HS-5 (cell line): Measurements from ENCODE around the gene NPEPL1.

Source experiments
- DNase-seq: peaks from one replicate; pipeline ENCODE4 v3.0.0-alpha.2; 2012; ENCODE audit warnings: low read depth

NPEPL1 gene

DNA sequence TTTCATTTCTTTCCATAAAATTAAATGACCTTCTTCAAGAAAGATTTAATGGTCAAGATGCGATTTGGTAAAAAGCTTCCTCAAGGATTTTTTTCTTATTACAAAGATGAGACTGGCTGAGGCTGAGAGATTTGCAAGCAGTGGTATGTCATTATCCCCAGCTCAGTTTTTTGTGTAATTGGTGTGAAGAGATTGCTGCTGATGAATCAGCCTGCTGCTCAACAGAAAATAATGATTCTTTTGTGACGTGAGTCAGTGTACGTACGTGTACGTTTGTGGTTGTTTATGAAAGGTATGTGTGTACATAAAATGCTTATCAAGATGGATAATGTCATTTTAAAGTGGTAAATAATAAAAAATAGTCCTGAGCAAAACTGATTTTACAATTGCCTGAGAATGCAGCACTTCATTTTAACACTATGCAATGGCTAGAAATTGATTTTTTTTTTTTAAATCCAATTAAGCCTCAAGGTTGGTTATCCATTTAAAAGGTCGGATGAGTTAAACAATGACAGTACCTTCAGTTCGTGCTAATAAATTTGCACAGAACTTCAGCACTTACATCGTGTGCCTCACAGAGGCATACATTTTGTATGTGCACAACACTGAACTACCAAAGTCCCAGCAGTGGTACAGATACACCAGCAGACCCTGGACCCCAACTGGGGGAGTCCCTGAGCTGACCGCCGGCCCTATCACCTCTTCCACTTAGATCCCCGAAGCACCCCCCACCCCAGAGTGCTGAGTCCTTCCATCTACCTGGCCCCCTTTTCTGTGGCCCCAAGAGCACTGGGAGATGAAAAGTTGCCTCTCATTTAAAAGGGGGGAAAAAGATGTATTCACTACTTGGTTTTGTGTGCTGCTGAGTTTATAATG, 9.7 kb upstream of the NPEPL1 start:
- DNase-seq: no peak

- DNase-seq: no peak
These were observed 8.3 kb upstream of the NPEPL1 start for GRCh38 chr20:58684291-58684690.

DNA sequence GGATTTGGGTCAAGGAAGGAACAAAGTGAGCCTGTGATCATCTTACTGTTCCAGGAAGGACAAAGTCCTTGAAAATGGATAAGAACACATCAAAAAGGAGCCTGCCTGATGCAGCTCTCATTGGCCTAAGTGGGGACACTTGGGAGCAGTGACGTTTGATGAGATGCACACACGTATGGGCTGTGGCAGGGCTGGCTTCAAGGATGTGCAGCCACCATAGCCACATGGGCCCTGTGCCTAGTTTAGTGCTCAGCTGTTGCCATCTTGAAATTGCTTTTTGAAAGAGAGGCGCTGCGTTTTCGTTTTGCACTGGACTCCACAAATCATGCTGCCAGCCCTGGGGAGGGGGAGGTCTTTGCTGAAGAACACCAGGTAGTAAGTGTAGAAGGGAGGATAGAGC, 6.6 kb upstream of the NPEPL1 start:
- DNase-seq: no peak

GRCh38 chr20:58688414-58688813, 4.2 kb upstream of the NPEPL1 start:
- no peak for DNase-seq

DNA sequence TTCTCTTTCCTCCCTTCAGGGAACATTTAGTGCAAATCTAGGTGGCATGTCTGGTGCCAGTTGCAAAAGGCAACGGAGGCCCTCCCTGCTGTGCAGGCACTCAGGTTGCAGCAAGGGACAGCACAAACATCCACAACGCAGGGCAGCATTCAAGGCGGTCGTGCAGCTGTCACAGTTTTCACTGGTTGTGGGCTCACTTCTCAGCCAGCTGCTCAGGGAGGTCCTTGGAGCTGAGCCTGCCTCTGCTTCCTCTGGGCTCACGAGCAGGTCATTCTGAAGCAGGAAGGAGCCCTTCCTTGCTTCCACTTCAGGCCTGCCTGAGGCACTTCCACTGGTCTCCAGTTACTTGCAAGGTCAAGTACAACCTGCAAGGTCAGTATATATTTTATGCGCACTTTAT, 3.8 kb upstream of the NPEPL1 start:
- DNase-seq: no peak

DNA sequence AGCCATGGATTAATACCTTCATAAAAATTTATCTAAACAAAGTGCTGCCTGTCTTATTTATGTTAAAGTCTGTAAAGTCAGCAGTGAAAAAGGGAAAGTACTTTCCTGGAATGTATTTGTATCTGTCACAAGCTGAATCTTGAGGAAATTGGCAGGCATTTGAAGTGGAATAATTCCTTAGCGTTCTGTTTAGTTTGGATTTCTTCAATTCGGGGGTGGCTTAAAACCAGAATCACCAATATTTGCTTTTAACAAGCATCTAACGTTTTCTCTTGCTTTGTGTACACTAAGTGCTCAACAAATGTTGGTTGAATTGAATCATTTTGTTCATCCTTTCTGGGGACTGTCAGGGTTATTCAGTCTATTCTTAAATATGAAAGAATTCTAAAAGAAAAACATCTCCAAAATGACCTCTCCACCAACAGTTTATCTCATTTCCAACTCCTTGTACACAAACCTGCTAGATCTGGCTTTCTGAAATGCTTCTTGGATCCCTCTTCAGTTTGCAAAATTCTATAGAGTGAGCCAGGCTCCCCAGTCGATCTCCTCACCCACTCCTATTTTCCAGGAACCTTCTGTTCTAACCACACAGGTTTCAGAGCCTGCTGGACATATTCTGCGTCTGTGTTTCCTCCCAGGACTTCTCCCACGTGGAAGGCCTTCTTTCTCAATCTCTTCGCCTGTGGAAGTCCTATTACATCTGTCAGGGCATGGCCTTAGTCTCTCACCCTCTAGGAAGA, 2.0 kb upstream of the NPEPL1 start:
- no peak for DNase-seq

DNA sequence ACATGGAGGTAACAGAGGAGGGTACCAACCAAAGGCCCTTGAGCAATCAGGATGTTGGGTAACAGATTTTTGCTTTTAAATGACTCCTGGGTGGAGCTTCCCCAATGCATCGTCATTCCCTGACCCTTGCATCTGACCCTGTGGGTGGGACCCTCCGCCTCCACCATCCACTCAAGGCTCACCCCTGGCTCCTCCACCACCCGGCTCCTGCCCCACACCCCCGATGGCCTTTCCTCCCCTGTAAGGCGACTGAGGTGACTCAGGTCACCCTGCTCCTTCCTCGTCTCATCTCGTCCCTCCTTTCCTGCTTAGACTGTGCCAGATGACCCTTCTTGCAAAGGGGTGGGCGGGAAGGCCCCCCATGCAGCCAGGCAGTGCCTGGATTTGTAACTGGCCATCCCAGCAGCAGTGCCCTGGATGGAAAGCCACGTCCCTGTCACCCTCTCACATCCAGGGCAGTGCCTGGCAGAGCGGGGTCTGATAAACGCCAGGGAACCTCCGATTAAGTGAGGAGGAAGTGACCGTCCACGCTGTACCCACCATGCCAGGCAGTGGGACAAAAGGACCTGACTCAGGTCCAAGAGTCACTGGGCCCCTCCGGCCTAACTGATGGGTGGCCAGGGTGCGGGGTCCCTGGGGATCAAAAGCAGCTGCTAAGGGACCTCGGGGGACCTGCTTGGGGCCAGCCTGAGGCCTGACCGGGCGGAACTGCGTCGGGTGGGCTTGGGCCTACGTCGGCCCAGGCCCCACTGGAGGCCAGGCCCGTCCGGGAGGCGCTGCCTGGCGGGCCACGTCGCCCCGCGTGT, 624 bp upstream of the NPEPL1 start:
- DNase-seq: no peak

GRCh38 chr20:58693226-58694006, 816 bp downstream of the NPEPL1 start:
- no peak for DNase-seq

DNA sequence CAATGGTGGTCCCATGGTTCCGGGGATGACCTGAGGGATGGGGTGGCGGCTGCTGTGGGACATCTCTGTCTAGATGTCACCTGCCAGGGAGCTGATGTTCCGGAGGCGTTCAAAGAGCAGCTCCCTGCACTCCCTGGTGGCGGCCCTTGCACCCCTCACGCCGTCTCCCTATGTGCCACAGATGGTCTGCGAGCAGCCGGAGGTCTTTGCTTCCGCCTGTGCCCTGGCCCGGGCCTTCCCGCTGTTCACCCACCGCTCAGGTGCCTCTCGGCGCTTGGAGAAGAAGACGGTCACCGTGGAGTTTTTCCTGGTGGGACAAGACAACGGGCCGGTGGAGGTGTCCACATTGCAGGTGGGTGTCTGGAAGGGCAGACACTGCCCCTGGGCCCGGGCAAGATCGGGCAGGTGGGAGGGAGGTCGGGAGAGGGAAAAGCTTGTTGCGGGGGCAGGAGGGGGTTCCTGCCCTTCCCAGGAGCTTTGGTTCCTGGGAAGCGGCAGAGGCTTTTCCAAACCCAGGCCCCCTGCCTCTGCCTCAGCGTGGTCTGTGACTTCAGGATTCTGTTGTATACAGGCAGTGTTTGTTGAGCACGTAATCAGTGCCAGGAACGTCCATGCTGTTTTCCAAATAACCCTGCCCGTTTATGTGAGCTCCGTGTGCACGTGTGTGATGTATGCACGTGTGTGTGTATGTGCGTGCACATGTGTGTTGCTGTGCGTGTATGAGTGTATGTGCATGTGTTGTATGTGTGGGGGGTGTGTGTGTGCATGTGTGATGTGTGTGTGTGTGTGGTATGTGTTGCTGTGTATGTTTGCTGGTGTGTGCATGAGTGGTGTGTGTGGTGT, 1.9 kb downstream of the NPEPL1 start:
- DNase-seq: no peak

GRCh38 chr20:58695084-58695722, 2.6 kb downstream of the NPEPL1 start:
- DNase-seq: no peak

- no peak for DNase-seq
These were observed 3.3 kb downstream of the NPEPL1 start for GRCh38 chr20:58695895-58696375.

- no peak for DNase-seq
These were observed 3.9 kb downstream of the NPEPL1 start for GRCh38 chr20:58696411-58696961.

DNA sequence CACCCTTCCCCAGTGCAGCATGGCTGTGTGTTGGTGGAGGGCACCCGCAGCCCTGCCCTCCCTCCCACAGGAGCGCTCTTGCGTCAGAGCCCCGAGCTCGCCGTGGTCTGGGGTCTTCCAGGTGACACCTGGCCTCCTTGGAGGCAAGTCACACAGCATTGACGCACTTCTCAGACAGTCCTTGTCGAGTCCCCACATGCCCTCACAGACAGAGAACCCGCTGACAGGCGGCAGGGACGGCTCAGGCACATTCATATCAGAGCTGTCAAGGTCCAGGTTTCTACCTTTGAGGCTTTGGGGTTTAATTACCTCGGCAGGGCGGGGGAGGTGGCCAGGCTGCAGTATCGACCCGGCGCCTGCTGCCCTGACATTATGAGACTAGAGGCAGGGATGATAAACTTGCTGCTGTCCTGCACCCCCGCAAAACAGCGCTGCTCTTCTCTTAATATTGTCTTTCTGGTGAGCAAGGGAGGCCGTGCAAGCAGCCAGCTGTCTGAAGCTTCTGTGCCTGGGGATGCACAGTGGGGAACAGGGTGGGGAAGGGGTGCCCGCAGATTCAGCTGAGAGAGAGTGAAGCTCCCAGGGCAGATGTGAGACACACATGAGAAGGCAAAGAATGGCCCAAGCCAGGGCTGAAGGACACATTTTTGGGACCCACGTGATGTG, 4.7 kb downstream of the NPEPL1 start:
- DNase-seq: no peak

- DNase-seq: no peak
These were observed 5.5 kb downstream of the NPEPL1 start for GRCh38 chr20:58697867-58698703.

GRCh38 chr20:58698741-58699622, 6.4 kb downstream of the NPEPL1 start:
- DNase-seq: no peak

GRCh38 chr20:58699623-58700107, 7.1 kb downstream of the NPEPL1 start:
- no peak for DNase-seq
